AG04449 (cell line): ENCODE measurements around the gene BCOR.

ENCODE experiments used
- CTCF ChIA-PET: fragments of 350-600 bp; formaldehyde crosslinking; extraction: SDS; loops from one replicate; lab custom pipeline; 2021; ENCODE audit warnings: antibody characterized with exemption; lab: Yijun Ruan, JAX
- POLR2A ChIA-PET: fragments of 400-600, 350-600 bp; formaldehyde crosslinking; extraction: SDS; loops from one replicate; lab custom pipeline; 2020; ENCODE audit warnings: antibody characterized with exemption, inconsistent platforms; lab: Yijun Ruan, JAX
- DNase-seq: peaks from one replicate; pipeline ENCODE4 v3.0.0-alpha.2; 2010; ENCODE audit warnings: low read depth, low spot score
- H3K4me3 ChIP-seq: 2 replicates; pipeline ENCODE4 v1.5.1; 2011; ENCODE audit warnings: low read depth, mild to moderate bottlenecking, control low read depth, low read length
- TF ChIP-seq, protein P1 (sequence below): IDR thresholded peaks from one replicate; pipeline ENCODE4 v1.5.1; 2011; ENCODE audit warnings: mild to moderate bottlenecking, moderate library complexity, low read length, control low read depth, inconsistent platforms; ENCODE audit not compliant: insufficient read depth; ENCODE audit errors: missing control alignments

The BCOR gene

GRCh38 chrX:40039887-40040286, 57.9 kb downstream of the BCOR start:
- DNase-seq, result no peak
- CTCF ChIA-PET, result no interaction called here
- TF ChIP-seq, protein P1, sequence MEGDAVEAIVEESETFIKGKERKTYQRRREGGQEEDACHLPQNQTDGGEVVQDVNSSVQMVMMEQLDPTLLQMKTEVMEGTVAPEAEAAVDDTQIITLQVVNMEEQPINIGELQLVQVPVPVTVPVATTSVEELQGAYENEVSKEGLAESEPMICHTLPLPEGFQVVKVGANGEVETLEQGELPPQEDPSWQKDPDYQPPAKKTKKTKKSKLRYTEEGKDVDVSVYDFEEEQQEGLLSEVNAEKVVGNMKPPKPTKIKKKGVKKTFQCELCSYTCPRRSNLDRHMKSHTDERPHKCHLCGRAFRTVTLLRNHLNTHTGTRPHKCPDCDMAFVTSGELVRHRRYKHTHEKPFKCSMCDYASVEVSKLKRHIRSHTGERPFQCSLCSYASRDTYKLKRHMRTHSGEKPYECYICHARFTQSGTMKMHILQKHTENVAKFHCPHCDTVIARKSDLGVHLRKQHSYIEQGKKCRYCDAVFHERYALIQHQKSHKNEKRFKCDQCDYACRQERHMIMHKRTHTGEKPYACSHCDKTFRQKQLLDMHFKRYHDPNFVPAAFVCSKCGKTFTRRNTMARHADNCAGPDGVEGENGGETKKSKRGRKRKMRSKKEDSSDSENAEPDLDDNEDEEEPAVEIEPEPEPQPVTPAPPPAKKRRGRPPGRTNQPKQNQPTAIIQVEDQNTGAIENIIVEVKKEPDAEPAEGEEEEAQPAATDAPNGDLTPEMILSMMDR, result no peak
- H3K4me3 ChIP-seq, result no peak overlapping the region
- POLR2A ChIA-PET, result no interaction called here

DNA sequence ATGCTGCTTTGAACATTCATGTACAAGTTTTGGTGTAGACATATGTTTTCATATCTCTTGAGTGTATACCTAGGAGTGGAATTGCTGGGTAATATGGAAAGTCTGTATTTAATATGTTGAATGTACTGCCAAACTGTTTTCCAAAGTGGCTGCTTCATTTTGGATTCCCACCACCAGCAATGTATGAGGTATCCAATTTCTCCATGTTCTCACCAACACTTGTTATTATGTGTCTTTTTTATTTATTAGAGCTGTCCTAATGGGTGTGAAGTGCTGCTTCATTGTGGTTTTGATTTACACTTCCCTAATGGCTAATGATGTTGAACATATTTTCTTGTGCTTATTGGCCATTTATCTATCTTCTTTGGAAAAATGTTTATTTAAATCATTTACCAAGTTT, 60.4 kb downstream of the BCOR start:
- CTCF ChIA-PET, result no interaction called here
- POLR2A ChIA-PET, result no interaction called here

DNA sequence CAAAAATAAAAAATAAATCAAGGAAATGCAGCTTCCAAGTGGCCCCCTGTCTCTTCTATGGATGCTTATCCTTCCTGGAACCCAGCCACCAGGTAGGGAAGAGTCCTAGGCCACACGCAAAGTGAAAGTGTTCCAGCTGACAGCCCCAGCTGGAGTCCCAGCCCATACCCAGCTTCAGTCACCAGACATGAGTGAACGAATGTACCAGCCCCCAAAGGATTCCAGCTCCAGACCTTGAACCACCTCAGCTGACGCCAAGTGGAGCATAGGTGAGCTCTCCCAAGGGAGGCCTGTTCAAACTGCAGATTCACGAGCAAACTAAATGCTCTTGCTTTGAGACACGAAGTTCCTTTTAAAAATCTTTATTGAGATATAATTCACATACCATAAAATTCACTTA, 62.0 kb downstream of the BCOR start:
- H3K4me3 ChIP-seq, result no peak overlapping the region
- no peak for DNase-seq
- CTCF ChIA-PET, result no interaction called here
- TF ChIP-seq, protein P1, result no peak
- POLR2A ChIA-PET, result no interaction called here

More for the DNA sequence above, 60.4 kb downstream of the BCOR start:
- TF ChIP-seq, protein P1, result no peak
- no peak for DNase-seq
- no peak overlapping the region for H3K4me3 ChIP-seq

- POLR2A ChIA-PET, result no interaction called here
- TF ChIP-seq, protein P1, result no peak
Observed at GRCh38 chrX:40031911-40032310, 65.8 kb downstream of the BCOR start.

GRCh38 chrX:40030205-40030604, 67.6 kb downstream of the BCOR start:
- POLR2A ChIA-PET, result no interaction called here
- DNase-seq, result no peak
- TF ChIP-seq, protein P1, result no peak

More at GRCh38 chrX:40031911-40032310, 65.8 kb downstream of the BCOR start:
- CTCF ChIA-PET, result no interaction called here
- DNase-seq, result no peak
- H3K4me3 ChIP-seq, result no peak overlapping the region

DNA sequence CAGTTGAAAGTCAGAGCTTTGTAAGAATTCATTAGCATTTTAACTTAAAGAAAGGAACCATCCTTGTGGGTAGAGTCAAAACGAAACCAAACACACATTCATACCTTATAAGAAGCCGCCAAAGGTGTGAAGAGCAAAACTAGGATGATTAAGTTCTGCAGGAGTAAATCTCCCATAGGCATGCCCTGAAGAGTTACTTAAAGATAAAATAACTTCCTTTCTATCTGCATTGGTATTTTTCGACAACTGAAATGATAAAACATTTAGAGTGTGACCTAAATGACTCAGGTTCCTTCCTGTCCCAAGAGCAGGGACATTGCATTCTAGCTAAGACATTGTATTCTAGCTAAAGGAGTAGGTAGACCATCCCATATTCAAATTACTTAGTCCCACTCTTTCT, 75.3 kb downstream of the BCOR start:
- TF ChIP-seq, protein P1, result no peak
- ChIA-PET POLR2A (no interaction called here), CTCF (no interaction called here)
- DNase-seq, result no peak
- no peak overlapping the region for H3K4me3 ChIP-seq

More at GRCh38 chrX:40030205-40030604, 67.6 kb downstream of the BCOR start:
- CTCF ChIA-PET, result no interaction called here
- H3K4me3 ChIP-seq, result no peak overlapping the region
